Progenitor cell of endocrine pancreas (in vitro differentiated cells): ENCODE data around the gene FRMD4A. TPM values are rescaled to one million over a fixed set of nuclear protein-coding genes. Genes with fewer than 3 reads are reported as not detected.

ENCODE experiments used
- DNase-seq: peaks from one replicate; pipeline ENCODE4 v3.0.0; 2021; ENCODE audit warnings: low spot score; ENCODE audit not compliant: unreplicated experiment
- H3K27ac Mint-ChIP-seq: 2 replicates; pipeline ENCODE4 v1.8.0; 2021; ENCODE audit warnings: mild to moderate bottlenecking, moderate library complexity, mixed read lengths
- H3K27me3 Mint-ChIP-seq: 2 replicates; pipeline ENCODE4 v1.8.0; 2021; ENCODE audit warnings: mixed read lengths
- H3K36me3 Mint-ChIP-seq: 2 replicates; pipeline ENCODE4 v1.8.0; 2022; ENCODE audit warnings: mixed read lengths; ENCODE audit not compliant: insufficient read depth
- H3K4me1 Mint-ChIP-seq: 2 replicates; pipeline ENCODE4 v1.8.0; 2021; ENCODE audit warnings: low read depth, mixed read lengths
- H3K4me3 Mint-ChIP-seq: 2 replicates; pipeline ENCODE4 v1.8.0; 2021; ENCODE audit warnings: low read depth, mild to moderate bottlenecking, moderate library complexity, mixed read lengths
- H3K9me3 Mint-ChIP-seq: 2 replicates; pipeline ENCODE4 v1.8.0; 2021; ENCODE audit warnings: low read depth, mixed read lengths
- CTCF ChIP-seq: fragments of 200-600 bp; sonication (generic); IDR thresholded peaks from one replicate; pipeline ENCODE4 v1.5.0; 2021; ENCODE audit warnings: antibody characterized with exemption, mild to moderate bottlenecking; ENCODE audit not compliant: unreplicated experiment
- total RNA-seq: library from RNA; stranded (reverse); gene quantifications from 2 replicates; pipeline ENCODE4 v1.2.1, GENCODE V29; 2021

Gene FRMD4A
- total RNA-seq, 1 donor from 2014 or later, result 42.2 TPM

- H3K27ac Mint-ChIP-seq, result no peak overlapping the region
- H3K27me3 Mint-ChIP-seq, result peaks cover 46% of the 10 kb centered on the region
- no peak overlapping the region for H3K4me3 Mint-ChIP-seq
- no peaks in the 10 kb centered on the region for H3K36me3 Mint-ChIP-seq
- no peaks in the 10 kb centered on the region for H3K4me1 Mint-ChIP-seq
- no peak for DNase-seq
- TF ChIP-seq CTCF, result no peak
- peaks cover 3% of the 10 kb centered on the region for H3K9me3 Mint-ChIP-seq
Measured at GRCh38 chr10:14026325-14026724, 304.4 kb downstream of the FRMD4A start.

GRCh38 chr10:14025283-14026189, 305.2 kb downstream of the FRMD4A start:
- Mint-ChIP-seq H3K27me3 (peaks cover 45% of the 10 kb centered on the region), H3K36me3 (no peaks in the 10 kb centered on the region), H3K9me3 (peaks cover 3% of the 10 kb centered on the region), H3K27ac (no peak overlapping the region), H3K4me1 (no peaks in the 10 kb centered on the region), H3K4me3 (no peak overlapping the region)
- no peak for DNase-seq
- TF ChIP-seq CTCF, result no peak

DNA sequence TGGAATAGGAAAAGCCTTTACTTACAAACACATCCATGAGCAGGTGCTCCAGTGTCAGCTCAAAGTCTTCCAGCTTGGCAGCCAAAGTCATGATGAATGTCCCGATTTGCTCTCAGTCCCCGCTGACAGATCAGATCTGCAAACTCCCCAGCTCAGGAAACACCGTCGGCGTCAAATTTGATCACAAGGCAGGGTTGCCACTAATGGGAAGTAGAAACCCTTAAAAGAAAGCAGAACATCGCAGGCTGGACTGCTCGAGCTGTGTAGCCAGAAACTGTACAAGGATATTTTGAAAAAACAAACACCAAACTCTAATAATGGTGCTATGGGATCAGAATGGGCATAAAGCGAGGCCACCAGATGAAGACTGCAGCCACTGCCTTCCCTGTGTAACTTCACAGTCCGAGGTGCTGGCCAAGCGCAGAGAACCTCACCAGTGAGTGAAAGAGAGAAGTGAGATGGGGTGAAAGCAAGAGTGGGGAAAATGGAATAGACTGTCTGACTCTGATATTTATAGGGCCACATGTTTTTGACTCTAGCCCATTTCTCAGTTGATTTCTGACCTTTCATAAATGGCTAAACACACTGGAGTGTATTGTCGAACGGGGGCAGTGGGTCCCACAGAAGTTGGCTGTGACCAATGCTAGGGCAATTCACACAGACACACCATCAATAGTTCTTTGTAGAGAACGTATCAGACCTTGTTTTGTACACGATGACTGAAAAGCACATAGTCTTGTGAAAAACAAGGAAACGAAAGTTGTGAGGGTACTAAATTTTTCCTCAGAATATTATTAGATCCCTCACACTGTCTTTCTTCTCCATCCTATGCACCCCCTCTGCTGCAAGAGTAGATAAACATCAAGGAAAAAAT, 306.2 kb downstream of the FRMD4A start:
- no peak overlapping the region for H3K27ac Mint-ChIP-seq

GRCh38 chr10:14023673-14024328, 306.9 kb downstream of the FRMD4A start:
- no peak for TF ChIP-seq CTCF
- Mint-ChIP-seq H3K4me1 (no peaks in the 10 kb centered on the region), H3K27ac (no peak overlapping the region), H3K27me3 (peaks cover 44% of the 10 kb centered on the region), H3K4me3 (no peak overlapping the region), H3K9me3 (peaks cover 3% of the 10 kb centered on the region), H3K36me3 (peaks cover 2% of the 10 kb centered on the region)
- no peak for DNase-seq

More for the DNA sequence above, 306.2 kb downstream of the FRMD4A start:
- Mint-ChIP-seq H3K4me3 (no peak overlapping the region), H3K9me3 (no peaks in the 10 kb centered on the region), H3K4me1 (no peaks in the 10 kb centered on the region), H3K36me3 (no peaks in the 10 kb centered on the region), H3K27me3 (peaks cover 44% of the 10 kb centered on the region)
- TF ChIP-seq CTCF, result no peak
- no peak for DNase-seq
